NB4 (cell line): ENCODE measurements around the gene CTDP1.

ENCODE experiments used
- MYC ChIP-seq: IDR thresholded peaks from 2 replicates; pipeline ENCODE4 v1.6.1; 2011; ENCODE audit warnings: low read depth, low read length
- POLR2A ChIP-seq: IDR thresholded peaks from 2 replicates; pipeline ENCODE4 v1.6.1; 2011; ENCODE audit warnings: mild to moderate bottlenecking; ENCODE audit not compliant: insufficient read length; ENCODE audit errors: extremely low read depth
- TF ChIP-seq, protein P1 (sequence below): IDR thresholded peaks from one replicate; pipeline ENCODE4 v1.5.1; 2012; ENCODE audit warnings: low read depth, low read length
- TF ChIP-seq, protein P2 (sequence below): IDR thresholded peaks from 2 replicates; pipeline ENCODE4 v1.6.1; 2011; ENCODE audit warnings: low read depth, low read length

DNA sequence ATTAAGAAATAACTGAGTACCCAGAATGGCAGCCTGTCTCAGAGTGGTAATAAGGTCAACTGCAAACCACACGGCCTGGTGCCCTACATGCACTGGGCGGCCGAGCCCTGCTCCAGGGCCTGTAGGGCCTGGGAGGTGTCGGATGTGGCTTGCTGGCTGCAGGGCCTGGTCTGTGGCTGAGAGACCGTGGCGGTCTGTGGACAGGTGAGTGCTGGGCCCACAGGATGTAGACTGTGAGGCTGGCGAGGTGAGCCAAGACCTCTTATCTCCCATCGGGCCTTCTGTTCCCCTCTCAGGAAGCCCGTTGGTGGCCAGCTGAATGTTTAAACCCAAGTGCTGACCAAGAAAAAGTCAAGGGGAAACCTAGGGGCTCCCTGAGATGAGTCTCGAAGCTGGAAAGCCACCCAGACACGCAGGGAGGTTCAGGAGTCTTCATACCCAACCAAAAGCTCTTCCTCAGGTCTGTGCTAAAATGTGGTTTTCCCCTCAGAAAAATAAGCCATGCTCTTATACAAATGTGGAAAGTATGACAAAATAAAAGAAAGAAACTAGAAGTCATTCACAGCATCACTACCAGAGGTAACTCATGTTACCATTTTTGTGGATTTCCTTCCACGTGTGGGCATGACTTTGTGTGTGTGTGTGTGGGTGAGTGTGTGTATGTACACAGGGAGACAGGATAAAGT lies 47.7 kb upstream of the CTDP1 start:
- TF ChIP-seq, protein P1, sequence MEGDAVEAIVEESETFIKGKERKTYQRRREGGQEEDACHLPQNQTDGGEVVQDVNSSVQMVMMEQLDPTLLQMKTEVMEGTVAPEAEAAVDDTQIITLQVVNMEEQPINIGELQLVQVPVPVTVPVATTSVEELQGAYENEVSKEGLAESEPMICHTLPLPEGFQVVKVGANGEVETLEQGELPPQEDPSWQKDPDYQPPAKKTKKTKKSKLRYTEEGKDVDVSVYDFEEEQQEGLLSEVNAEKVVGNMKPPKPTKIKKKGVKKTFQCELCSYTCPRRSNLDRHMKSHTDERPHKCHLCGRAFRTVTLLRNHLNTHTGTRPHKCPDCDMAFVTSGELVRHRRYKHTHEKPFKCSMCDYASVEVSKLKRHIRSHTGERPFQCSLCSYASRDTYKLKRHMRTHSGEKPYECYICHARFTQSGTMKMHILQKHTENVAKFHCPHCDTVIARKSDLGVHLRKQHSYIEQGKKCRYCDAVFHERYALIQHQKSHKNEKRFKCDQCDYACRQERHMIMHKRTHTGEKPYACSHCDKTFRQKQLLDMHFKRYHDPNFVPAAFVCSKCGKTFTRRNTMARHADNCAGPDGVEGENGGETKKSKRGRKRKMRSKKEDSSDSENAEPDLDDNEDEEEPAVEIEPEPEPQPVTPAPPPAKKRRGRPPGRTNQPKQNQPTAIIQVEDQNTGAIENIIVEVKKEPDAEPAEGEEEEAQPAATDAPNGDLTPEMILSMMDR: no peak
- TF ChIP-seq POLR2A: no peak
- TF ChIP-seq MYC: no peak
- TF ChIP-seq, protein P2, sequence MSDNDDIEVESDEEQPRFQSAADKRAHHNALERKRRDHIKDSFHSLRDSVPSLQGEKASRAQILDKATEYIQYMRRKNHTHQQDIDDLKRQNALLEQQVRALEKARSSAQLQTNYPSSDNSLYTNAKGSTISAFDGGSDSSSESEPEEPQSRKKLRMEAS: no peak
